Thoracic aorta (tissue), 2 donors: Measurements from ENCODE around the gene MOSPD2. TPM values are rescaled to one million over a fixed set of nuclear protein-coding genes. Genes with fewer than 3 reads are reported as not detected.

ENCODE experiments used
- ATAC-seq: fragments of 150-250 bp; one replicate; pipeline ENCODE4 v1.8.0; 2017; ENCODE audit warnings: low read depth; ENCODE audit not compliant: insufficient number of reproducible peaks, low FRiP score
- DNase-seq: peaks from one replicate; pipeline ENCODE4 v3.0.0-alpha.2; 2020; ENCODE audit warnings: low spot score
- H3K27ac ChIP-seq, 2 donors: fragments of 200-600 bp; sonication (generic); 1 replicate in 1 of 2; 2 replicates in 1 of 2; pipeline ENCODE4 v1.5.1; 2016; ENCODE audit warnings: mild to moderate bottlenecking in 2 of 2, moderate library complexity in 2 of 2
- H3K27me3 ChIP-seq: fragments of 200-600 bp; sonication (generic); replicated peaks from 2 replicates; pipeline ENCODE4 v1.6.0; 2016; ENCODE audit warnings: mild to moderate bottlenecking; ENCODE audit not compliant: insufficient read depth
- H3K36me3 ChIP-seq: fragments of 200-600 bp; sonication (generic); one replicate; pipeline ENCODE4 v1.5.1; 2016
- H3K4me1 ChIP-seq, 2 donors: fragments of 200-600 bp; sonication (generic); 1 replicate in 1 of 2; 2 replicates in 1 of 2; pipeline versions ENCODE4 v1.5.1 to v1.6.0; 2016; ENCODE audit warnings: low read depth in 2 of 2, mild to moderate bottlenecking in 1 of 2; ENCODE audit not compliant: control insufficient read depth in 1 of 2
- H3K4me3 ChIP-seq: fragments of 200-600 bp; sonication (generic); 2 replicates; pipeline ENCODE4 v1.5.1; 2016; ENCODE audit warnings: mild to moderate bottlenecking
- H3K9me3 ChIP-seq: fragments of 200-600 bp; sonication (generic); 2 replicates; pipeline ENCODE4 v1.5.1; 2016
- total RNA-seq, 2 donors: library from RNA; depleted of rRNA; stranded (reverse); fragments of >200 nt; gene quantifications; one replicate each; pipeline versions ENCODE4 v1.1.0 to v1.2.3, GENCODE V29; 2016
- TF ChIP-seq, protein P1 (sequence below): fragments of 200-600 bp; sonication (generic); IDR thresholded peaks from one replicate; pipeline ENCODE4 v1.5.1; 2019; ENCODE audit warnings: antibody characterized with exemption

Gene MOSPD2
- total RNA-seq, 2 donors from 2014 or later: 19.4 to 55.5 TPM

DNA sequence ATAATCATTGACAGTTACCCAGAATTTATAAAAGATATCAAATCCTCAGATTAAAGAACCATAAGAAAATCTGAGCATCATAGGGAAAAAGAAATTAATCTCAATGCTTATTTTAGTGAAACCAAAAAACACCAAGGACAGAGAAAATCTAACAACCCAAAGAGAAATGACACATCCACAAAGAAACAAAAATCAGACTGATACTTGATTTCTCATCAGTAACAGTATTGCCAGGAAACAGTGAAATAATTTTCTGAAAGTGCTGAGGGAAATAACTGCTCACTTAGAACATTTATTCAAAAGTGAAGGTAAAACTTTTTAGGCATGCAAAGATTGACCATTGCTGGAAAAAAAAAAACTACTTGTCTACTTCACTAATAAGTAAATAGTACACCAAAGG, 10.6 kb downstream of the MOSPD2 start:
- ATAC-seq (no peak), DNase-seq (no peak)
- Histone ChIP-seq H3K4me3 (no peak overlapping the region), H3K36me3 (no peaks in the 10 kb centered on the region), H3K27ac (no peak overlapping the region), H3K9me3 (no peaks in the 10 kb centered on the region), H3K27me3 (no peaks in the 10 kb centered on the region), H3K4me1 (peaks cover 0 to 5% of the 10 kb centered on the region in 2 donors)
- TF ChIP-seq, protein P1, sequence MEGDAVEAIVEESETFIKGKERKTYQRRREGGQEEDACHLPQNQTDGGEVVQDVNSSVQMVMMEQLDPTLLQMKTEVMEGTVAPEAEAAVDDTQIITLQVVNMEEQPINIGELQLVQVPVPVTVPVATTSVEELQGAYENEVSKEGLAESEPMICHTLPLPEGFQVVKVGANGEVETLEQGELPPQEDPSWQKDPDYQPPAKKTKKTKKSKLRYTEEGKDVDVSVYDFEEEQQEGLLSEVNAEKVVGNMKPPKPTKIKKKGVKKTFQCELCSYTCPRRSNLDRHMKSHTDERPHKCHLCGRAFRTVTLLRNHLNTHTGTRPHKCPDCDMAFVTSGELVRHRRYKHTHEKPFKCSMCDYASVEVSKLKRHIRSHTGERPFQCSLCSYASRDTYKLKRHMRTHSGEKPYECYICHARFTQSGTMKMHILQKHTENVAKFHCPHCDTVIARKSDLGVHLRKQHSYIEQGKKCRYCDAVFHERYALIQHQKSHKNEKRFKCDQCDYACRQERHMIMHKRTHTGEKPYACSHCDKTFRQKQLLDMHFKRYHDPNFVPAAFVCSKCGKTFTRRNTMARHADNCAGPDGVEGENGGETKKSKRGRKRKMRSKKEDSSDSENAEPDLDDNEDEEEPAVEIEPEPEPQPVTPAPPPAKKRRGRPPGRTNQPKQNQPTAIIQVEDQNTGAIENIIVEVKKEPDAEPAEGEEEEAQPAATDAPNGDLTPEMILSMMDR: no peak

- Histone ChIP-seq H3K27ac (no peak overlapping the region), H3K9me3 (no peaks in the 10 kb centered on the region), H3K4me3 (no peak overlapping the region), H3K27me3 (no peaks in the 10 kb centered on the region), H3K36me3 (no peaks in the 10 kb centered on the region), H3K4me1 (peaks cover 0 to 1% of the 10 kb centered on the region in 2 donors)
- TF ChIP-seq, protein P1: no peak
- no peak for ATAC-seq
- no peak for DNase-seq
Measured at GRCh38 chrX:14884714-14885113, 11.5 kb downstream of the MOSPD2 start.

GRCh38 chrX:14886252-14886651, 13.0 kb downstream of the MOSPD2 start:
- no peak overlapping the region for H3K27ac ChIP-seq
- H3K9me3 ChIP-seq: no peaks in the 10 kb centered on the region
- no peaks in the 10 kb centered on the region for H3K27me3 ChIP-seq
- no peaks in the 10 kb centered on the region for H3K36me3 ChIP-seq
- no peak overlapping the region for H3K4me3 ChIP-seq
- no peak for DNase-seq
- ATAC-seq: no peak
- TF ChIP-seq, protein P1: no peak
- no peaks in the 10 kb centered on the region for H3K4me1 ChIP-seq

DNA sequence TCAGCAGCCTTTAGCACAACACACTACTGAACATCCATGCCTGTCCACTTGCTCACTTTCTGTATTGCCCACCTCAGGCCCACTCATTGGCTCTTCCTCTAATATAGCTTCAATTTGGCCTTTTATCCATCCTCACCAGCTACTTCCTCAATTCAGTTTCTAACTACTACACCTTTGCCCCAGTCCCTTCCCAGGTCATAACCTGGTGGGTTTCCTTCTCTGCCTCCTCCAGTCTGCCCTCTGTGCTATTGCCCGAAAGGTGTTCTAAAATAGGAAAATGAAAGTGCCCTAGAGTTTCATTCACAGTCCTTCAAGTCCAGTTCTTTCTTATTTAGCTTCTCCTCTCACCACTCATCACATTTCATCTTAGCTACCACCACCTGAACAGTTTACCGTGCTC, 23.1 kb downstream of the MOSPD2 start:
- ATAC-seq: no peak
- DNase-seq: no peak
- Histone ChIP-seq H3K4me3 (no peak overlapping the region), H3K4me1 (peaks cover 0 to 4% of the 10 kb centered on the region in 2 donors), H3K36me3 (no peaks in the 10 kb centered on the region), H3K27me3 (no peaks in the 10 kb centered on the region), H3K27ac (no peak overlapping the region), H3K9me3 (no peaks in the 10 kb centered on the region)
- TF ChIP-seq, protein P1: no peak

DNA sequence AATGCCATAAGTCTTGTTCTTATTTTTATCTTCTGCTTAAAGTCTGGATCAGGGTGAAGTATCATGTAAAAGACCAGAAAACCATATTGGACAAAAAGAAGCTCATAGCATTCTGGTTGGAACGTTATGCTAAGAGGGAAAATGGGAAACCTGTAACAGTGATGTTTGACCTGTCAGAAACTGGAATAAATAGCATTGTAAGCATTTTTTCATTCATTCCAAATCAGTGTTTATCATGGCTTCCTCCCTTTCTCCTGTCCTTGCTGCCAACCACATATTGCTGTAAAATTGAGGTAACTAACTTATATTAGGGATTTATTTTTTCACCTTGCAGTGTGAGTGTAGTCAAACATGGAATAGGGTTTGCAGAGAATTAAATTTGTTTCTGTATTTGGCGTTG, 23.8 kb downstream of the MOSPD2 start:
- H3K27me3 ChIP-seq: no peaks in the 10 kb centered on the region
- no peaks in the 10 kb centered on the region for H3K36me3 ChIP-seq
- ATAC-seq (no peak), DNase-seq (no peak)
- H3K9me3 ChIP-seq: no peaks in the 10 kb centered on the region
- H3K4me1 ChIP-seq: peaks cover 0 to 4% of the 10 kb centered on the region in 2 donors
- no peak overlapping the region for H3K27ac ChIP-seq
- TF ChIP-seq, protein P1: no peak
- no peak overlapping the region for H3K4me3 ChIP-seq
